Measurements from ENCODE around the gene SPARC. TPM values are rescaled to one million over a fixed set of nuclear protein-coding genes. Genes with fewer than 3 reads are reported as not detected.

The SPARC gene
- total RNA-seq, 1 experiment from 2014 or later: 339 TPM

GRCh38 chr5:151625285-151625684 is 61.4 kb downstream of the SPARC start:
- BruUV-seq (replicated peaks): no TSS peak
- Histone ChIP-seq H3K27me3 (replicated peaks; ENCODE audit: insufficient read depth, low read depth, low read length, poor library complexity) (no peaks in the 10 kb centered on the region), H3K27ac (ENCODE audit: low read depth, low read length, poor library complexity, severe bottlenecking) (no peak overlapping the region), H3K9me3 (ENCODE audit: low read depth, low read length, poor library complexity, severe bottlenecking) (no peaks in the 10 kb centered on the region), H3K36me3 (ENCODE audit: insufficient read depth, low read length, poor library complexity, severe bottlenecking) (no peaks in the 10 kb centered on the region), H3K4me1 (ENCODE audit: insufficient read depth, low read length, poor library complexity, severe bottlenecking) (peaks cover 6% of the 10 kb centered on the region), H3K4me3 (ENCODE audit: low read depth, low read length, poor library complexity, severe bottlenecking) (no peak overlapping the region)
- TF ChIP-seq EZH2 (IDR thresholded peaks at IDR 0.05; ENCODE audit: borderline replicate concordance, low read depth, low read length, poor library complexity, severe bottlenecking) (no peak), CTCF (conservative IDR thresholded peaks at IDR 0.05; ENCODE audit: low read depth, low read length) (no peak)
- CTCF ChIA-PET: no interaction called here
- DNase-seq (ENCODE audit: low spot score): no peak
- intact Hi-C loops (cut with micrococcal nuclease; ENCODE audit: unreplicated experiment): no loop called here
- POLR2A ChIA-PET (ENCODE audit: low non-redundant PET): no interaction called here

GRCh38 chr5:151624476-151624875 is 62.2 kb downstream of the SPARC start:
- Histone ChIP-seq H3K27ac (ENCODE audit: low read depth, low read length, poor library complexity, severe bottlenecking) (no peak overlapping the region), H3K27me3 (replicated peaks; ENCODE audit: insufficient read depth, low read depth, low read length, poor library complexity) (no peaks in the 10 kb centered on the region), H3K9me3 (ENCODE audit: low read depth, low read length, poor library complexity, severe bottlenecking) (no peaks in the 10 kb centered on the region), H3K36me3 (ENCODE audit: insufficient read depth, low read length, poor library complexity, severe bottlenecking) (no peaks in the 10 kb centered on the region), H3K4me3 (ENCODE audit: low read depth, low read length, poor library complexity, severe bottlenecking) (no peak overlapping the region), H3K4me1 (ENCODE audit: insufficient read depth, low read length, poor library complexity, severe bottlenecking) (peaks cover 6% of the 10 kb centered on the region)
- POLR2A ChIA-PET (ENCODE audit: low non-redundant PET): no interaction called here
- TF ChIP-seq EZH2 (IDR thresholded peaks at IDR 0.05; ENCODE audit: borderline replicate concordance, low read depth, low read length, poor library complexity, severe bottlenecking) (no peak), CTCF (conservative IDR thresholded peaks at IDR 0.05; ENCODE audit: low read depth, low read length) (no peak)
- CTCF ChIA-PET: no interaction called here
- DNase-seq (ENCODE audit: low spot score): no peak
- intact Hi-C loops (cut with micrococcal nuclease; ENCODE audit: unreplicated experiment): no loop called here
- no TSS peak for BruUV-seq (replicated peaks)

GRCh38 chr5:151622367-151623088 is 64.2 kb downstream of the SPARC start:
- BruUV-seq (replicated peaks): no TSS peak
- Histone ChIP-seq H3K36me3 (ENCODE audit: insufficient read depth, low read length, poor library complexity, severe bottlenecking) (no peaks in the 10 kb centered on the region), H3K27me3 (replicated peaks; ENCODE audit: insufficient read depth, low read depth, low read length, poor library complexity) (no peaks in the 10 kb centered on the region), H3K4me1 (ENCODE audit: insufficient read depth, low read length, poor library complexity, severe bottlenecking) (no peaks in the 10 kb centered on the region), H3K4me3 (ENCODE audit: low read depth, low read length, poor library complexity, severe bottlenecking) (no peak overlapping the region), H3K27ac (ENCODE audit: low read depth, low read length, poor library complexity, severe bottlenecking) (no peak overlapping the region), H3K9me3 (ENCODE audit: low read depth, low read length, poor library complexity, severe bottlenecking) (no peaks in the 10 kb centered on the region)
- no peak for DNase-seq (ENCODE audit: low spot score)
- POLR2A ChIA-PET (ENCODE audit: low non-redundant PET): no interaction called here
- TF ChIP-seq EZH2 (IDR thresholded peaks at IDR 0.05; ENCODE audit: borderline replicate concordance, low read depth, low read length, poor library complexity, severe bottlenecking): no peak
- TF ChIP-seq CTCF (conservative IDR thresholded peaks at IDR 0.05; ENCODE audit: low read depth, low read length): no peak
- CTCF ChIA-PET: no interaction called here
- intact Hi-C loops (cut with micrococcal nuclease; ENCODE audit: unreplicated experiment): no loop called here

All from A673 (cell line).